Activated effector memory CD4-positive, alpha-beta T cell treated with Interleukin-2 at 50 U/mL for 16 hours (primary cell): Measurements from ENCODE around the gene PCDHA1.
"Not testable (repeated sequence)": the region's sequence is repeated elsewhere in the genome, so short reads cannot be mapped to it uniquely, and the experiment has no call there.

ENCODE experiments used
- DNase-seq: peaks from one replicate; pipeline ENCODE4 v3.0.0-alpha.2; 2020

PCDHA1 gene

GRCh38 chr5:140785905-140786686 lies at the start of gene PCDHA1:
PCDHA1 (plus strand) TSS chr5:140786140.
- no peak for DNase-seq

- DNase-seq = no peak
Measured at GRCh38 chr5:140737486-140737885, 48.5 kb upstream of the PCDHA1 start.

DNA sequence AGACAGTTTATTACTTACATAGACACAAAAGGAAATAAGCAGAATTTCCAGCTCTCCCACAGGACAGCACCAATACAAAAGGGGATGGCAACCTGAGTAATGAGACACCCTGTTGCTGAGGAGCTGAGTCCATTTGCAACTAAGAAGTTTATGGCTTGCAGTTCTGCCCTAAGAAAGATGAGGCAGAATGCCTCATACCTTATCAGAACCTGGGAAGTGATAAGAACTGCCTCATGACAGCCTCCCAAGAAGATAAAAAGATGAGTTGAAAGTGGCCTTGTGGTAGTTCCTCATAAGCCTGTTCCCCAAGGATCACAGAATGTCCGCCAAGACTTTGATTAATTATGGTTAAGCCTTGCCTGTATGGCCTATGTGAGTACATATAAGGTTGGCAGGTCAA lies 44.0 kb upstream of the PCDHA1 start:
- DNase-seq = no peak

DNA sequence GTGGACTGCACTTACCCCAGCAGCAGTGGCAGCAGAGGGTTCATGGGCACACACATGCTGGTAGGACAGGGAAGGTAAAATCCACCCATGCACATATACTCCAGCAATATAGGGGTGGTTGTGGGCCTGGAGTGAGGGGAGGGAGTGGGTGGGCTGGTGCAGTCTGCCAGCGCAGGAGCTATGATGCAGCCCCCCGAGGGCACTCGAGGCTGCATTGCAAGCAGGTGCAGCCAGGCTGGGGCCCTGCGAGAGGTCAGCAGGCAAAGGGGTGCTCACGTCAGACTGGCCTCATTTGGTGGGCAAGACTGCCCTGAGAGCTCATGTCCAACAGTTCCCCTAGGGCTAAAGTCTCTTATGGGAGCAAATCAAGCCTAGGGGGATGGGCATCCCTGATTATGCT lies 32.4 kb upstream of the PCDHA1 start:
- no peak for DNase-seq

GRCh38 chr5:140764177-140764973 lies 21.6 kb upstream of the PCDHA1 start:
- DNase-seq = no peak

- DNase-seq = no peak
Measured at GRCh38 chr5:140767444-140767843, 18.5 kb upstream of the PCDHA1 start.

DNA sequence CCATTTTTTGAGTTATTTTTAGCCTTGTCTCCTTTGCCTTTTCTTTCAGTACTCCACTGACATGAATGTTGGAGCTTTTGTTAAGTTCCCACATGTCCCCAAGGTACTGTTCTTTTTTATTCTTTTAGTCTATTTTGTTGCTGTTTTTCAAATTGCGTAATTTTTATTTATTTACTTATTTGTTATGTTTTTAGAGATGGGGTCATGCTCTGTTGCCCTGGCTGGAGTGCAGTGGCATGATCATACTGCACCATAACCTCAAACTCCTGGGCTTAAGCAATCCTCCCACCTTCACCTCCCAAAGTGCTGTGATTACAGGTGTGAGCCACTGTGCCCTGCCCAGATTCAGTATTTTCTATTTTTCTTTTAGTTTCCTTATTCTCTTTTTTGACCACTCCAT lies 5.4 kb upstream of the PCDHA1 start:
- no peak for DNase-seq

- not testable (repeated sequence) for DNase-seq
Measured at GRCh38 chr5:140787422-140787821, 1.5 kb downstream of the PCDHA1 start.

- DNase-seq = not testable (repeated sequence)
Measured at GRCh38 chr5:140787849-140788504, 2.0 kb downstream of the PCDHA1 start.

DNA sequence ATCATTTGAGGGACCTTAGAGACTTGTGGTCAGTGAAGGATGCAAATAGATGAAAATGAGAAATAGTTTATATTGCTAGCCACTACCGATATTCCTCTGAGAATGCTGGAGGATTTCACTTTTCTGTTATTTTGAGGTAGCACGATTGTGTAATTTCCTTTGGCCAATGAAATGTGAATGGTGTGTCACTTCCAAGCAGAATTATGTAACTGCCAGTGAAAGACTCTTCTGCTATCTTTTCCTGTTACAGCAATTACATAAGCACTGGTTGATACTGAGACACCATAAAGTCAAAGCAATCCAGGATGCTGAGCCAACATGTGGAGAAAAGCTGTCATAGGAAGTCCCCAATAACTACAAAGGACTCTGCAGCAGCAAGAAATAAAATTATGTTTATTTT lies 5.1 kb downstream of the PCDHA1 start:
- DNase-seq = no peak

DNA sequence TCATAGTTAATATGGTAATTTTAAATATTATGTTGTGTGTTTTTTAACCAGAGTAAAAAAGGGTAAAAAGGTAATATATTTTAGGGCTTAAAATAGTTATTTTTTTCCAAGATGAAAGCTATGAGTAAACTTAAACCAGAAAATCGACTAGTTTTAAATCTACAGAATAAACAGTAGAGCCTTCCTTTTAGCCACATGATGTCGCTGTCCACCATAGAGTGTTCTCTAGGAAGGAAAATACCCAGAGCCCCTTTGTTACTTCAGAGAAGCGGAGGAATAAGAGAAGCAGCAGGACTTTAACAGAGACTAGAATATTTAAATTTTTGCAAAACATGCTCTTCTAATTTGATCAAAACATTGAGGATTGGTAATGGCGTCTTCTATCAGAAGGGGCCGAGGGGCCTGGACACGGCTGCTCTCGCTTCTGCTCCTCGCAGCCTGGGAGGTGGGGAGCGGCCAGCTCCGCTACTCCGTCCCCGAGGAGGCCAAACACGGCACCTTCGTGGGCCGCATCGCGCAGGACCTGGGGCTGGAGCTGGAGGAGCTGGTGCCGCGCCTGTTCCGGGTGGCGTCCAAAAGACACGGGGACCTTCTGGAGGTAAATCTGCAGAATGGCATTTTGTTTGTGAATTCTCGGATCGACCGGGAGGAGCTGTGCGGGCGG lies 8.8 kb downstream of the PCDHA1 start, which contains the start of gene PCDHA2:
TSS of gene PCDHA2 (plus strand) at position 258 of the 664 bp plus-strand sequence.
- no peak for DNase-seq

DNA sequence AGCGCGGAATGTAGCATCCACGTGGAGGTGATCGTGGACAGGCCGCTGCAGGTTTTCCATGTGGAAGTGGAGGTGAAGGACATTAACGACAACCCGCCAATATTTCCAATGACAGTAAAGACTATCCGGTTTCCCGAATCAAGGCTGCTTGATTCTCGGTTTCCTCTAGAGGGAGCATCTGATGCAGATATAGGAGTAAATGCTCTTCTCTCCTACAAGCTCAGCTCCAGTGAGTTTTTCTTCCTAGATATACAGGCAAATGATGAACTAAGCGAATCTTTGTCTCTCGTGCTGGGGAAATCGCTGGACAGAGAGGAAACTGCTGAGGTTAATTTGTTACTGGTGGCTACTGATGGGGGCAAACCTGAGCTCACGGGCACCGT lies 9.3 kb downstream of the PCDHA1 start:
- no peak for DNase-seq

DNA sequence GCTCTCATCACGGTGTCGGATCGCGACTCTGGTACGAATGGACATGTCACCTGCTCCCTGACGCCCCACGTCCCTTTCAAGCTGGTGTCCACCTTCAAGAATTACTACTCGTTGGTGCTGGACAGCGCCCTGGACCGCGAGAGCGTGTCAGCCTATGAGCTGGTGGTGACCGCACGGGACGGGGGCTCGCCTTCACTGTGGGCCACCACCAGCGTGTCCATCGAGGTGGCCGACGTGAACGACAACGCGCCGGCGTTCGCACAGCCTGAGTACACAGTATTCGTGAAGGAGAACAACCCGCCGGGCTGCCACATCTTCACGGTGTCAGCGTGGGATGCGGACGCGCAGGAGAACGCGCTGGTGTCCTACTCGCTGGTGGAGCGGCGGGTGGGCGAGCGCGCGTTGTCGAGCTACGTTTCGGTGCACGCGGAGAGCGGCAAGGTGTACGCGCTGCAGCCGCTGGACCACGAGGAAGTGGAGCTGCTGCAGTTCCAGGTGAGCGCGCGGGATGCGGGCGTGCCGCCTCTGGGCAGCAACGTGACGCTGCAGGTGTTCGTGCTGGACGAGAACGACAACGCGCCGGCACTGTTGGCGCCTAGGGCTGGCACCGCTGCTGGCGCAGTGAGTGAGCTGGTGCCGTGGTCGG lies 10.3 kb downstream of the PCDHA1 start:
- DNase-seq = not testable (repeated sequence)

DNA sequence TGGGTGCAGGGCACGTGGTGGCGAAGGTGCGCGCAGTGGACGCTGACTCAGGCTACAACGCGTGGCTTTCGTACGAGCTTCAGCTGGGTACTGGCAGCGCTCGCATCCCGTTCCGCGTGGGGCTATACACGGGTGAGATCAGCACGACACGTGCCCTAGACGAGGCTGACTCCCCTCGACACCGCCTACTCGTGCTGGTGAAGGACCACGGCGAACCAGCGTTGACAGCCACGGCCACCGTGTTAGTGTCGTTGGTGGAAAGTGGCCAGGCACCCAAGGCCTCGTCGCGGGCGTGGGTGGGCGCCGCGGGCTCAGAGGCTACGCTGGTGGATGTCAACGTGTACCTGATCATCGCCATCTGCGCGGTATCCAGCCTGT lies 10.8 kb downstream of the PCDHA1 start:
- DNase-seq = no peak

DNA sequence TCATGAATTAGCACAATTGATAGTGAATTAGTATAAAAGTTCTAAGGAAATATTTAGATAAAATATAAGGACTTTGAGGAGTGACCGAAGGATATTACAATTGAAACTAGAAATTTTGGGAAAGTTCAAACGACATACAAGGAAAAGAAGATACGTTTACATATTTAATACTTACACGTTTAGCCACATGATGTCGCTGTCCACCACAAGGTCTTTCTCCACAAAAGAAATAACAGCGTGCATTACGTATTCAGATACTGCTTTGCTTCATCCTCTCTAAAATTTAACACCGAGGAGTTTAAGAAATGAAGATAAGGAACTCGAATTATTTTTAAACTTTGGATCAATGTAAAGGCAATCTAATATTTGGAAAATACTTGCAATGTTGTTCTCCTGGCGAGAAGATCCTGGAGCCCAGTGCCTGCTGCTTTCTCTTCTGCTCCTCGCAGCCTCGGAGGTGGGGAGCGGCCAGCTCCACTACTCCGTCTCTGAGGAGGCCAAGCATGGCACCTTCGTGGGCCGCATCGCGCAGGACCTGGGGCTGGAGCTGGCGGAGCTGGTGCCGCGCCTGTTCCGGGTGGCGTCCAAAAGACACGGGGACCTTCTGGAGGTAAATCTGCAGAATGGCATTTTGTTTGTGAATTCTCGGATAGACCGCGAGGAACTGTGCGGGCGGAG lies 15.0 kb downstream of the PCDHA1 start, which contains the start of gene PCDHA3:
TSS of gene PCDHA3 (plus strand) at position 242 of the 678 bp plus-strand sequence.
- no peak for DNase-seq

DNA sequence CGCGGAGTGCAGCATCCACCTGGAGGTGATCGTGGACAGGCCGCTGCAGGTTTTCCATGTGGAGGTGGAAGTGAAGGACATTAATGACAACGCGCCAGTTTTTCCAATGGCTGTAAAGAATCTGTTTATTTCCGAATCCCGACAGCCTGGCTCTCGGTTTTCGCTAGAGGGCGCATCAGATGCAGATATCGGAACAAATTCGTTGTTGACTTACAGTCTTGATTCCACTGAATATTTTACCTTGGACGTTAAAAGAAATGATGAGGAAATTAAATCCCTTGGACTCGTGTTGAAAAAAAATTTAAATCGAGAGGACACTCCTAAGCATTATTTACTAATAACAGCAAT lies 15.5 kb downstream of the PCDHA1 start:
- DNase-seq = no peak

DNA sequence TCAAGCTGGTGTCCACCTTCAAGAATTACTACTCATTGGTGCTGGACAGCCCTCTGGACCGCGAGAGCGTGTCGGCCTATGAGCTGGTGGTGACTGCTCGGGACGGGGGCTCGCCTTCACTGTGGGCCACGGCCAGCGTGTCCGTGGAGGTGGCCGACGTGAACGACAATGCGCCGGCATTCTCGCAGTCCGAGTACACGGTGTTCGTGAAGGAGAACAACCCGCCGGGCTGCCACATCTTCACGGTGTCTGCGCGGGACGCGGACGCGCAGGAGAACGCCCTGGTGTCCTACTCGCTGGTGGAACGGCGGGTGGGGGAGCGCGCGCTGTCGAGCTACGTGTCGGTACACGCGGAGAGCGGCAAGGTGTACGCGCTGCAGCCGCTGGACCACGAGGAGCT lies 16.4 kb downstream of the PCDHA1 start:
- DNase-seq = not testable (repeated sequence)

- DNase-seq = no peak
Measured at GRCh38 chr5:140802781-140803271, 16.9 kb downstream of the PCDHA1 start.

GRCh38 chr5:140806834-140807775 lies 21.2 kb downstream of the PCDHA1 start, which contains the start of gene PCDHA4:
PCDHA4 (plus strand) TSS chr5:140807068.
- no peak for DNase-seq

DNA sequence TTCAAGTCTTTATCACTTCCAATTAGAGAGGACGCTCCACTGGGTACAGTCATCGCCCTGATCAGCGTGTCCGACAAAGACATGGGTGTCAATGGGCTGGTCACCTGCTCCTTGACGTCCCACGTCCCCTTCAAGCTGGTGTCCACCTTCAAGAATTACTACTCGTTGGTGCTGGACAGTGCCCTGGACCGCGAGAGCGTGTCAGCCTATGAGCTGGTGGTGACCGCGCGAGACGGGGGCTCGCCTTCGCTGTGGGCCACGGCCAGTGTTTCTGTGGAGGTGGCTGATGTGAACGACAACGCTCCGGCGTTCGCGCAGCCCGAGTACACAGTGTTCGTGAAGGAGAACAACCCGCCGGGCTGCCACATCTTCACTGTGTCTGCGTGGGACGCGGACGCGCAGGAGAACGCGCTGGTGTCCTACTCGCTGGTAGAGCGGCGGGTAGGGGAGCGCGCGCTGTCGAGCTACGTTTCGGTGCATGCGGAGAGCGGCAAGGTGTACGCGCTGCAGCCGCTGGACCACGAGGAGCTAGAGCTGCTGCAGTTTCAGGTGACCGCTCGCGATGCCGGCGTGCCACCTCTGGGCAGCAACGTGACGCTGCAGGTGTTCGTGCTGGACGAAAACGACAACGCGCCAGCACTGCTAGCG lies 22.4 kb downstream of the PCDHA1 start:
- DNase-seq = not testable (repeated sequence)
